Stimulated activated CD8-positive, alpha-beta memory T cell treated with anti-CD3 and anti-CD28 coated beads, Interleukin-4, amount 100 ng/mL, for 4 hours (primary cell): Measurements from ENCODE around the gene TNPO3.

Source experiments
- DNase-seq, 2 donors: peaks; one replicate each; pipeline ENCODE4 v3.0.0-alpha.2; 2020; ENCODE audit warnings: low read depth in 2 of 2, low spot score in 1 of 2

Gene TNPO3

DNA sequence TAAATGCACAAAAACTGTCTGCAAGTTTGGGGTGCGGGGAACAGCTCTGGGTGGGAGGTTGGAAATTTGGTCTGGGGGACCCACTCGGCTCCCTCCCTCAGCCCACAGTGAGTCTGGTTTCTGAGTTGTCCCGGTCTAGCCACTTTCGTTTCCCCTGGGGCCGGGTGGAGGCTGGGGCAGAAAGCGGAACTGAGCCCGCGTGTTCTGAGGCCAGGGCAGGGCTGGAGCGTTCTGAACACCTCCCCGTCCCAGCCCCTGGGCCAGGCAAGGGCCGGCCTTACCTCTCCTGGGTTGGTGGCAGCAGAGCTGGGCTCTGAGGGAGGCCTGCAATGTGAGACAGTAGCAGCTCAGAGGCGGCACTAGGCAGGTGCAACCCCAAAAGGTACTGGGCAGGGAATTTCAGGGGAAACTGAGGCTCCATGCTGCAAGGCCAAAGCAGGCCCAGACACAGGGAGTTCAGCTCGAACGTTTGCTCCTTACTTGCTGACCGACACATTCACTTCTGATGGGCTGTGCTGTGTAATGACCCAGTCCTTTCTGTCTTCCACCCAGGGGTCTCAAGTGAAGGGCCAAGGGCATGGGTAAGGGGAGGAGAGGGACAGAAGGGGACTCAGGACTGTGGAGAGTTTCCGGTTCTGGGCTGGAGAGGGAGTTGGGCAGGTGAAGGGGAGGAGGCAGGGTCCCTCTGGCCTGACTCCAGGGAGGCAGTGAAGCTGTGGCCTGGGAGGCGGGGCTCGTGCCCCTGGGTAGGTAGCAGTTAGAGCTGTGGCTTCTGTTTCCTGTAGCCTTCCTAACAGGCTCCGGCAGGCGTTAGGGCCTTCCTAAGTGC lies 114.2 kb downstream of the TNPO3 start:
- DNase-seq = no peak

DNA sequence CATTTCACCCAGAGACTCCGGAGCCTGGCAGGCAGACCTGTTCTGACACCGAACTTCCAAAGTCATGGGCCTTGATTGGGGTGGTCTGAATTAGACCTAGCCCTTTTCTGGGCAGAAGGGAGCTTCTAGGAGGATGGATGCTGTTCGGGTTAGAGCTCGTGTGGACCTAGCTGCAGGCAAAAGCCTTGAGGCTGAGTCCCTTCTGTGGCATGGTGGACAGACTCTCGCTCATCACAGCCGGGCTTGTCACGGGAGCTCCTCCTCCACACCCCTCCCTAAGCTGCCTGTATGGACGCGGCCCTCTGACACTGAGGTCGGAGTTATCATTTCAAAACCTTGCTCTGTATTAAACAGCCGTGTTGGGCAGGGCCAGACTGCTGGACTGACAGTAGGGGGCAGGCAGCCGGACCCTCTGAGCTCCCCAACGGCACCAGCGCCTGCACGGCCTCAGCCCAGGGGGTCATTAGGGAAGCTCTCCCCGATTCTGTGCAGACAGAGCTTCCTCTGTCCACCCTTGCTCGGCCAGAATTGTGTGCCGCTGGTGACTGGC lies 115.0 kb downstream of the TNPO3 start:
- DNase-seq = no peak

DNA sequence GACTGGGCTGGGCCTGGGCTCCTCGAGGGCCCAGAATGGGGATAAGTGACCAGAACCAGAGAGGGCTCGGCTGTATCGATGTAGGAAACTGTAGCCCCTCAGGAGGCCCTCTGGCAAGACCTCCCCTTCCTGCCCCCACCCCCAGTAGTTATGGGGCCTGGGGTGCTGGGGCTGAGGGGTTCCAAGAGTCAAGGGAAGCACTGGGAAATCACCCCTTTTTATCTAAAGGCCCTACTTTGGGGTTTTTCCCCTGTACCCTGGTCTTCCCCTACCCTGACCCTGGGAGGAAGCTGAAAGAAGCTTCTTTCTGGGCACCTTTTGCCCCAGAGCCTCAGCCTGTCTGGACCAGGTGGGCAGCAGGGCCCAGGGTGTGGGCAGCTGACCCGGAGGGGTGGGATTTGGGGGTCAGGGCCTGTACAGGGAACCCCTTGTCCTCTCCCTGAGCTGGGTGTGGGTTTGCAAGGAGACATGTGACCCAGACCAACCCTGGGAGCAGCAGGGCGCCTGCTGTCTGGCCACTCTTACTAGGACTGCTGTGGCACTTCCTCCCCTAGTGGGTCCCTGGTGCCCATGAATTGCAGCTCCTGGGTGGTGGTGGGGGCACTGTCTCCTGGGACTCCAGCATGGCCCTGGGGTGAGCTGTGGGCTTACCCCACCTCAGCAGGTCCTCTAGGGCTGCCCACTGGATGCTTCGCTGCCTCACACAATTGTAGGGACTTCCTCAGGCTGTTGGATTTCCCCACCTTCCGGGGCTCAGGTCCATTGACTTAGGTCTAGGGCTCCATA lies 115.6 kb downstream of the TNPO3 start:
- DNase-seq = no peak

DNA sequence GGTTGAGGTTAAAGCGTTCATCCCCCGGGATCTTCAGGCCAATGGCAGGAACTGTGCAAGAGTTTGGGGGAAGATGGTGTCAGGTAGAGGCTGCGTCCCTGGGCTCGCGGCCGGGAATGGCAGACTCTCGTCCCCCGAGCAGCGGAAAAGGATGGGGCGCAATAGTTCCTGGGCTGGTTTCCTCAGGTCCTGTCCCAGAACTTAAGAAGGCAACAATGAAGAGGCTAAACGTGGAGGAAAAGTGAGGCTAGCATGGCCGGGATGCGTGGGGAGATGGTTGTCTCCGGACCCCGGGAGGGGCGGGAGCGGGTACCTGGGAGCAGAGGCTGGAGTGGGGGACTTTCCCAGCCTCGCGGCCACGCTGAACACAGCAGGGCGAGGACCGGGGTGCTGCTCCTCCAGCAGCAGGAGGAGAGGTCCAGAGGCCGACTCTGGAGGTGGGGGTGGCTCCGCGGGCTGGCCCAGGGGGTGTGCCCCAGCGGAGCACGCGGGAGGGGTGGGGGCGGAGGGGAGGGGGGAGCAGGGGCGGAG lies 116.3 kb downstream of the TNPO3 start:
- DNase-seq = no peak

DNA sequence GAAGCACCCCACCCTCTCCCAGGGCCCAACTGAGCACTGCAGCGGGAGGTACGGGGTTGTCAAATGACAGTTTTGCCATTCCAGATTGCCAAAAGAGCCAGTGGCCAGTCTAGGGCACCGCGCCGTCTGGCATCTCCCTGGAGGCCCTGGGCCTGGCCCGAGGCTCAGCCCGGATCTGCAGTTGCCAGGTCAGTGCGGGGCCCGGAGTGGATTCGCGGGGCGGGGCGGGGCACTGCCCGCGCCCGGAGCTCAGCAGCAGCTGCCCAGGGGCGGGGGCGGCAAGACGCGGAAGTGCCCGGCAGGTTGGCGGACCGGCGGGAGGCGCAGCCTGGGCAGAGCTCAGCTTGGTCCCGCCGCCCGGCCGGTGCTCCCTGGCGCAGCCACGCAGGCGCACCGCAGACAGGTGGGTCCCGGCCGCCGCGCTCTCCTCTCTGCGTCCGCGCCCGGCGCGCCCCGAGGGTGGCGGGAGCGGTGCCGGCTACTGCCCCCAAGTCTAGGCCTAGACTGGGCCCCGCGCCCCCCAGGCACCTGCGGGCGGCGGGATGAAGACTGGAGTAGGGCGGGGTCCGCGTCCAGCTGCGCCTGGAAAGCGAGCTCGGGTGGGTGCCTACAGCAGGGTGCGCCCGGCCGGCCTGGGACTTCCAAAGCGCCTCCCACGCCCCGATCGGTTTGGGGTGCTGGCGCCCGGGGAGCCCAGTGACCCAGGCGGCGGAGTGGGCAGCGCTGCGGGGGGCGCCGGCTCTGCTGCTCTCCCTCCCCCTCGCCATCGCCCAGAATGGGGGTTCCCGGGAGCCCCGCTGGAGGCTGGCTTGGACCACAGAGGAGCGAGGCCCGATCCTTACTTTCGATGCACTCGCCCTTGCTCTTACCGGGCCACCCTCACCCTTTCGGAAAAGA lies 117.0 kb downstream of the TNPO3 start, which contains the start of gene IRF5:
TSS of gene IRF5 (plus strand) at position 281 of the 897 bp plus-strand sequence. CDS start 4,155 bp downstream, outside the sequence.
- DNase-seq = no peak

DNA sequence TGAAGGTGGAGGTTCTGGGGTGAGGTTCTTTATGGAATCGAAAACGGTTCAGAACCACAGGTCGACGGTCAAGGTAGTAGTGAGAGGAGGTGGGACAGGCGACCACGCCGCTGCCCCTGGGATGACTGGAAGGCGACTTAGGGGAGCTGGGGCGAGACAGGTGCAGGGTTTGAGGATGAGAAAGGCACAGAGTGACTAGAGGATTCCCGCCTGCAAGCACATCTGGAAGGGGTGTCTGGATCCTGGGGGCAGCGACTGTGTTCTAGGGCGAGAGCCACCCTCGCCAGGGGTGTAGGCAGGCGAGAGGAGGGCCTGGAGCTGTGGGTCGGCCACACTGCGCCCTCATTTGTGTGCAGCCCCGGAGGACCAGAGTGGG lies 117.7 kb downstream of the TNPO3 start:
- no peak for DNase-seq

DNA sequence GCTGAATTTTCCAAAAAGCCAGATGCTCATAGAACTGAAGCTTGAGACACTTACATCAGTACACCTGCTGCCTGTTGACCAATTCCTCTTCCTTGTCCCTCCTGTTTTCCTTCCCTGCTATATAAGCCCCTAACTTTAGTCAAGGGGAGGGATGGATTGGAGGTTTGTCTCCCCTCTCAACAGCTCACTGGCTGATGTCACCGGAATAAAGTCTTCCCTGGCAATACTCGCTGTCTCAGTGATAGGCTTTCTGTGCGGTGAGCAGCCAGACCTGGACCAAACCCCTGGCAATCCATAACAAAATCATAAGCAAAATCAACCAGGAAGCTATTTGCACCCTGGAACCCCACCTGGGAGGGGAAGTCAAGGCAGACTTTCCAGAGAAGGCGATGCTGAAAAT lies 118.1 kb downstream of the TNPO3 start:
- no peak for DNase-seq

DNA sequence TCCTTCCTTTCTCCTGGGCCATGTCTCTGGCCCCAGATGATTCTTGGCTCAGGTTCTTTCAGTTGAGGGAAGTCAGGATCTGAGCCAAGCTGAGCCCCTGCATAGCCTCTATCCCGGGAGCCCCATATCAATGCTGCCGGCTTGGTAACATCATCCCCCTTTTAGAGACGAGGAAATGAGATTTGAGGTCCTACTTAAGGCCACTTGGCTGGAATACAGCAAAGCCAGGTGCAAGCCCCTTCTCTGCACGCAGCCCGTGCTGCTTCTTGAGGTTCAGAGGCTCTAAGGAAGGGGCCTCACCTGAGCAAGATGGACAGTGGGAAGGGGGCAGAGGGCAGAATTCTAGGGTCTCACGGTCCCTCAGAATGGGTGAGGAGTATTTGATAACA lies 119.6 kb downstream of the TNPO3 start:
- DNase-seq = no peak

DNA sequence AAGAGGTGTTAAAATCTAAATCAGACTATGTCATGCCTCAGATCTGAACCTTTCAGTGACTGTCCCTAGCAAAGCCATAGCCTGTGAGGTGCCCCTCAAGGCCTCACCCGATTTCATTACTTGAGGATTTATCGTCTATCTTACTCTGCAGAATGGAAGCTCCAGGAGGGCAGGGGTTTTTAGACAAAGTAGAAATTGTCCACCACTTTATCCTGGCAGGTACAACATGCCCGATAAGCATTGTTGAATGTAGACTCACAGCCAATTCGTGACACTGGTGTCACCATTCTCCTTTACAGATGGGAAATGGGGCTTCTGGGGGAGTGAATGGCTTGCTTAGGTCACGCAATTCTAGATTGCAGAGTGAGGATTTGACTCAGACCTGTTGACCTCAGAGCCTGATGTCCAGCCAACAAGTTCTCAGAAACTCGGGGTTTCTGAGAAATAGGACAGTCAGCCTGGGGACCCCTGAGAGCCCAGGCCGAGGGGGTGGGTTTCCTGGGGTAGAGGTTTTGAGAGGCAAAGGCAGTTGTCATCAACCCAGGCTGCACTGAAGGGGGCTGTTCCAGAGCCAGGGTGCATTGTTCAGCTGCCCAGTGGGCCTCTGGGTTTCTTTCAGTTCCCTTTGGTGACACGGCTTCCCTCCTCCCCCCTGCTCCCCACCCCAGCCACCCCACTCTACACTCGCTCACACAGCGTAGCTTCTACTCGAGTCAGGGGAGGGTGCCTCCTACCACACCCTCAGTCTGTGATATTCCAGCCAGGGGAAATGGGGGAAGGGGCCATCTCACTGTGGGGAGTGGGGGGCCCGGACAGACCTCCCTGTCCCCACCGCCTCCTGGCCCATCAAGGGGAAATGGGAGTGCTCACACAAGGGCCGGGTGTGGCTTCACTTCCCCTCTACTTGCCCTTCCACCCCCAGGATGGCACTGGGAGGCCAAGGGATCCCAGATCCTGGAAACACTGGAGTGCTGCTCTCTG lies 120.3 kb downstream of the TNPO3 start:
- DNase-seq = no peak

DNA sequence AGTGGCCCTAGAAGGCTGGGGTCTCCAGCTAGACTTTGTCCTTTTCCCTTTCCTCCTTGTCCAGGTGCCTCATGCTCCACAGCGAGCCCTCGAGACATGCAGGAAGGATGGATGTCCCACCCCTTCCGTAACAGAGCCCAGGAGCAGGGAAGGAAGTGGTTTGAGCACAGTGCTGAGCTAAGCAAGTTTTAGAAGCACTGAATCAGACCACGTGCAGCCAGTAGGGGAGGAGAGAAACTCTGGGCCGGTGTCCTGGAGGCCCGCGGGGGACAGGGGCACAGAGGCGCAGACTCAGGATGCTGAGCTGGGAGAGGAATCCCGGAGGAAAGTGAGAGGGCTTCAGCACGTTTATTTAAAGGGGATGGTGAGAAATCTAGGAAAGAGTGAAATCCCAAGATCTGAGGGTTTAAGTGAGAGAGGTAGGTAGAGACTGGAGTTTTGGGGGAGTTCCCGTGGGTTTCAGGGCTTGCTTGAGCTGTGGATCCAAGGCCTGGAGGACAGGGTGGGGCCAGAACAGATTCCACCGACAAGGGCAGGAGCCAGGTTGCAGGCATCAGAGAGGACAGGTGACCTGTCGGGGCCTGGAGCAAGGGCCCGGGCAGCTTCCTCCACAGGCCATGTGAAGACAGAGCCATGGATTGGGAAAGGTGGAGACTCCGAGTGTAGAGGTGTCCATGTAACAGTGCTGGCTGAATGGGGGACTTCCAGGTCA lies 121.6 kb downstream of the TNPO3 start:
- no peak for DNase-seq

DNA sequence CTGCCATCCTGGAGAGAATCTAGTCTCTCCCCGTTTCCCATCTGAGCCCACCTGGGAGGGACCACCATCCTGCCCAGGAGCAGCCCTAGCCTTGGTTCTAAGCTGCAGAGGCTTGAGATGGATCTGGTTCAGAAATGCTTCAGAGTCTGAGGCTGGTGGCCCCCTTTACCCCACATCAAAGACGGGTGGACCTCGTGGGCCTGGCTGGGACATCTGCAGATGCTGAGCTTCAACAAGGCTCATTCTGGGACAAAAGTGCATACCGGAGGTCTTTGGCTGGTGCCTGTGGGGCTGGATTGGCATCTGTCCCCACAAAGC lies 122.1 kb downstream of the TNPO3 start:
- no peak for DNase-seq

DNA sequence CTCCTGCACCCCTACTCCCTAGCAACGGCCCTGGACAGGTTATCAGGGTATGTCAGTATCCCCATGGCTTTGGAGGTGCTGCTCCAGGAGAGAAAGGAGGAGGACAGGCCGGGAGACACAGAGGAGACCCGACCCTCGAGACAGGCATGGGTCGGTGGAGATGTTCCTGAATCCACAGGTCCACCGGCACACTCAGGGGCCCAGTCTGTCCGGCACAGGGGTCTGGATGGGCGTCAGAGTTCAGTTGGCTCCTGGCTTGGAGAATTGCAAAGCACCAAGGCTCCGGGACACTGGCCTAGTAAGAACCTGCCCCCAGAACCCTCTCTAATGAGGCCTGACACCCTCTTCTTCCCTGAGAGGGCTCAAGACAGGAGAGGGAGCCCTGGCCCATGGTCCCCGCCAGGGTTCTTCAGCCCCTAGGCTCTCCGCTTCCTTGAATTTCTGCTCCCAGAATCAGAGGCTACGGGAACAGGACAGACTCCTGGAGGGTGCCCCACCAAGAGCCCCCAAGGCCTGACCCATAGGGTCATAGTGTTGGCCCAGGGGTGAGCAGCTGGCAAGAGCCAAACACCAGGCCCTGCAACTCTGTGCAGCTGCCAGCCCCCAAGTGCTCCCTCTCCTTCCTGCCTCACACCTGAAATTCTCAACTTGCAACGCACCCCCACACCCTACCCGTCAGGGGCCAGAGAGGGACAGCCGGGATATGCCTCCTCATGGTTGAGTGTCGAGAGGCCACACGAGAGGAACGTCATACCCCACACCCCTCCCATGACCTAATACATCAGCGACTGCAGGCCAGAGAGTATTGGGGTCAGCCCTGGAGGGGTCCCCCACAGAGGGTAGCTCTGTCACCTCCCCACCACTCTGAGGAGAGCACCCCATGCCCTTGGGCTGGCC lies 122.7 kb downstream of the TNPO3 start:
- no peak for DNase-seq

DNA sequence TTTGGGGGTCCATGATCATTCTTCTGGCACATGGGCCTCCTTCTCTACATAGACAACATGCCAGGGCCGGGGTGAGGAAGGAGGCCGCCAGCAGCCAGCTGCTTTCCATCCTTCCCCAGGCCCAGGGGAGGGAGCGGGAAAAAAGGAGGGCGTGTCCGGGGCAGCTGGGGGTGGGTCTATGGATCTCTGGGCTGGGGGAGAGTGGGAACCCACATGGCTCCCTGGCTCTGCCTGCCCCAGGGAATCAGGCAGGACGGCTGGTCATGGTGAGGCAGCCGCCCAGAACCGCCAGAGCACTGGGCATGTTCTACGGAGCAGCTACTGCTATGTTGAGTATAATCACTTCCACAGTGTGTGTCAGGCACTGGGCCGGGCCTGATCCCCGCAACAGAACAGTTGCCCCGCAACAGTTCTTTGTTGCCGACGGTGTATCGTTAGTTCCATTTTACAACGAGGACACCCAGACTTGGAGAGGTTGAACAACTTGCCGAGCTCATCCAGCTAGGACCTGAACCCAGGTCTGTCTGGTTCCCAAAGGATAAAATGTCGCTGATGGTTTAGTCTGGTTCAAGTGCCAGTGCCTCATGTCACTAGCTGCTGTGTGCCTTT lies 123.6 kb downstream of the TNPO3 start:
- DNase-seq = no peak

DNA sequence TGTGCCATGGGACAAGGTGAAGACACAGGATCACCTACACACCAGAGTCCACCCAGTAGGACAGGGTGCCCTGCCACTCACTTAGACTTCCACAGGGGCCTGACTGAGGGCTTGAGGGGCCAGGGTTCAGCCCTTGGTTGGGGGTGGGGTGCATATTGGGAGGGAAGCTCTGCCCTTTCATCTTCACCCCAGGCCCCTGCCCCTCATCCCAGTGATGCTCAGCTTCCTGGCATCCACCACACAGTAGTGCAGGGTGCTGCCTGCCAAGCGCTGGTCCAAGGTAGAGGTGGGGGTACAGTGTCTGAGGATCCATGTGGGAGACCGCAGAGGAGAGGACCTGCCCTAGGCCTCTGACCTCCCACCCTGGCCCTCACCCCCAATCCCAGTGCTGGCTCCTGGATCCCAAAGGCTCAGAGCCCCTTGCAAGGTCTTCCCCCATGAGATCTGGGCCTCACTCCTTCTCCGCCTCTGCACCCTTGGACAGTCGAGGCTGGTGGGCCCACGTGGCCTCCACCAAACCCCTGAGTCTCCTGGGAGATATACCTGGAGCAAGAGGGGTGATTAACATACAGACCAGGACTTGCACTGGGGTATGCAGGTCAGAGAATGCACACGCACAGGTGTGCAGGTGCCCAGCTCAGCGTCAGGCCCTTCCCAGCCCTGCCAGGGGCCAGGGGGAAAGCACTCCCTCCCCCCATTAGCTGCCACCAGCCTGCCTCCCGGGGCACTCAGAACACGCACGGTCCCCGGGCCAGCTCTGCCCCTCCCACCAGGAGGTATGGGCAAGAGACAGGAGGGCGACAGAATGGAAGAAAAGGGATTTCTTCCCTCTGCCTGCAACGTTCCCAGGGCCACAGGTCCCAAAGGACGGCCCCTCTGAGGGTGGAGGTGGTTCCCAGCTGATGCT lies 125.8 kb downstream of the TNPO3 start:
- no peak for DNase-seq

DNA sequence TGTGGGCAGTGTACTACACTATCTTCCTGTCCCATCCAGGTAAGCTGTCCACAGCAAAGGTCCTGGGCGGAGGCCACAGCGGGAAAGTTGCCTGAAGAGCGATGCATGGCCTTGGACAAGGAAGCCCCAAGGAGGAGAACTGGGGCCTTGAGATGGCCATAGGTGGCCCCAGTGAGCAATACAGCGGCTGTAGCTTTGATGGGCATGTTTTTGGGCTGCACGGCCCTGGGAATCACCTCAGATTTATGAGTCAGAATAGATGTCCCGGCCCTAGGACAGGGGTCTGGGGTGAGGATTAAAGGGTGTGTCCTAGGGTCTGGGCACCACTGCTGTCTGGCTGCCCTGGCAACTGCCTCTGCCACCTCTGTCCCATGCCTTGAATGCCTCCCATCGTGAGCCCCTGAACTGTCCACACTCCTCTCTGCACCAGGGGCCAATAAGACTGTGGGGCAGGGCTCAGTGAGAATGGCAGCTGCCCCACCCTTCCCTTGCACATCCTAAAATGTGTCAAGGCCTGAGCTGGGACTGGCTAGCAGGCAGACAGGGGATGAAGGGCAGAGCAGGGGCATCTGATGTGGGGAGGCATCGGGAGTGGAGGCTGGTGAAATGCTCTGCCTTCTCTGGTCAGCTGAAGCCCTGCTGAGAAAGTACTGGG lies 126.6 kb downstream of the TNPO3 start:
- DNase-seq = no peak
